ENCODE measurements around the gene XCR1.

XCR1 gene

DNA sequence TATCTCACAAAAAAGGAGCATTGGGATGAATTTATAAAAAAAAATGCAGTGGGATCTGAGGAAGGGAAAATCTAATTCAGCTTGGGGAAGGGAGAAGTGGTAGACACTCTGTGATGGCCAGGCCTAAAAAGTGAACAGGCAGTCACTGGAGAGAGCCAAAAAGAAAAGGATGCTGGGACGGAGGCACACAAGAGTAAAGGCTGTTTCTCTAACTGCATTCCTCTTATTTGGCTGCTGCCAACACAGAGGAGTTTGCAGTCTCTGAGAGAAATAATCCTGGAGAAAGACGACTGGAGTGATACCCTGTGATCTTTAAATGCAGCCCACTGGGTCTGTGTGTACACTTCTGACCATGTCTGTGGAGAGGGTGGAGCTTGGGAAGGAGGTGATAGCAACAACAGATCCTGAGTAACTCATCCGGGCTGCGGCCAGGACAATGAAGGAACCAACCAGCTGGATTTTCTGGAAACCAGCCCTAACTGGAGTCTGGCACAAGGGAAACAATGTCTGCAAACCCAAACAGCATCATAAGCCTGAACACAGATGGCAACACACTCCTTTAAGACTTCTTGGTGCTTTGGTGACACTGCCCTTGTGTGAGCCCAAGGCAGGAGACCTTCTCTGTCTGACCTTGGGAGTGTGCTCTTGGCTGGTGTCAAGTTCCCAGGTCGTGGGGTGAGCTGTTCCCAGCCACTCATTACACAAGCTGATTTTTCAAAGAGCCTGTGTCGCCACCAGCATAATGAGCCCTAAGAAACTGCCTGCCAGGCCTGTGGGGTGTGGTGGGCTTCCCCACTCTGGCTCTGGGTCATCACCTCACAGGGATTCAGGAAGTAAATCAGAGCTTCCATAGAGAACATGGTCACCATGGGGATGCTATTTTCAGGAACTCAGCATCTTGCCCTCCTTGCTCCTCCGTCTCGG, 39.7 kb downstream of the XCR1 start:
- POLR2A ChIA-PET = interaction anchor here (0.7 to 1.0 kb wide), 2 partner anchors 40 to 860 kb away, joined by 3 read pairs; no protein-coding TSS in a partner anchor
- TF ChIP-seq, protein P1, sequence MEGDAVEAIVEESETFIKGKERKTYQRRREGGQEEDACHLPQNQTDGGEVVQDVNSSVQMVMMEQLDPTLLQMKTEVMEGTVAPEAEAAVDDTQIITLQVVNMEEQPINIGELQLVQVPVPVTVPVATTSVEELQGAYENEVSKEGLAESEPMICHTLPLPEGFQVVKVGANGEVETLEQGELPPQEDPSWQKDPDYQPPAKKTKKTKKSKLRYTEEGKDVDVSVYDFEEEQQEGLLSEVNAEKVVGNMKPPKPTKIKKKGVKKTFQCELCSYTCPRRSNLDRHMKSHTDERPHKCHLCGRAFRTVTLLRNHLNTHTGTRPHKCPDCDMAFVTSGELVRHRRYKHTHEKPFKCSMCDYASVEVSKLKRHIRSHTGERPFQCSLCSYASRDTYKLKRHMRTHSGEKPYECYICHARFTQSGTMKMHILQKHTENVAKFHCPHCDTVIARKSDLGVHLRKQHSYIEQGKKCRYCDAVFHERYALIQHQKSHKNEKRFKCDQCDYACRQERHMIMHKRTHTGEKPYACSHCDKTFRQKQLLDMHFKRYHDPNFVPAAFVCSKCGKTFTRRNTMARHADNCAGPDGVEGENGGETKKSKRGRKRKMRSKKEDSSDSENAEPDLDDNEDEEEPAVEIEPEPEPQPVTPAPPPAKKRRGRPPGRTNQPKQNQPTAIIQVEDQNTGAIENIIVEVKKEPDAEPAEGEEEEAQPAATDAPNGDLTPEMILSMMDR (IDR thresholded peaks at IDR 0.05; ENCODE audit: insufficient read depth, low read length, missing control alignments) = no peak
- no peak overlapping the region for H3K4me3 ChIP-seq (ENCODE audit: low read depth, low read length)
- CTCF ChIA-PET = interaction anchor here (2.3 to 3.1 kb wide), 2 partner anchors 49 to 90 kb away, joined by 8 to 17 read pairs; no protein-coding TSS in a partner anchor
- DNase-seq (ENCODE audit: low read depth, low spot score) = no peak

GRCh38 chr3:45986303-45986982, 40.8 kb downstream of the XCR1 start:
- no peak overlapping the region for H3K4me3 ChIP-seq (ENCODE audit: low read depth, low read length)
- ChIA-PET CTCF (interaction anchor here (1.2 to 3.1 kb wide), 3 partner anchors 14 to 91 kb away, joined by 3 to 17 read pairs (median 8); no protein-coding TSS in a partner anchor), POLR2A (interaction anchor here (0.8 to 1.1 kb wide), 3 partner anchors 14 to 47 kb away, joined by 3 to 4 read pairs (median 3); no protein-coding TSS in a partner anchor)
- no peak for DNase-seq (ENCODE audit: low read depth, low spot score)
- TF ChIP-seq, protein P1 (IDR thresholded peaks at IDR 0.05; ENCODE audit: insufficient read depth, low read length, missing control alignments) = no peak

GRCh38 chr3:45985532-45986302, 41.6 kb downstream of the XCR1 start:
- TF ChIP-seq, protein P1 (IDR thresholded peaks at IDR 0.05; ENCODE audit: insufficient read depth, low read length, missing control alignments) = no peak
- H3K4me3 ChIP-seq (ENCODE audit: low read depth, low read length) = no peak overlapping the region
- ChIA-PET POLR2A (interaction anchor here (0.8 to 1.1 kb wide), 3 partner anchors 13 to 47 kb away, joined by 3 to 4 read pairs (median 3); no protein-coding TSS in a partner anchor), CTCF (interaction anchor here (1.2 to 3.1 kb wide), 5 partner anchors 13 to 93 kb away, joined by 3 to 17 read pairs (median 4); no protein-coding TSS in a partner anchor)
- DNase-seq (ENCODE audit: low read depth, low spot score) = no peak

DNA sequence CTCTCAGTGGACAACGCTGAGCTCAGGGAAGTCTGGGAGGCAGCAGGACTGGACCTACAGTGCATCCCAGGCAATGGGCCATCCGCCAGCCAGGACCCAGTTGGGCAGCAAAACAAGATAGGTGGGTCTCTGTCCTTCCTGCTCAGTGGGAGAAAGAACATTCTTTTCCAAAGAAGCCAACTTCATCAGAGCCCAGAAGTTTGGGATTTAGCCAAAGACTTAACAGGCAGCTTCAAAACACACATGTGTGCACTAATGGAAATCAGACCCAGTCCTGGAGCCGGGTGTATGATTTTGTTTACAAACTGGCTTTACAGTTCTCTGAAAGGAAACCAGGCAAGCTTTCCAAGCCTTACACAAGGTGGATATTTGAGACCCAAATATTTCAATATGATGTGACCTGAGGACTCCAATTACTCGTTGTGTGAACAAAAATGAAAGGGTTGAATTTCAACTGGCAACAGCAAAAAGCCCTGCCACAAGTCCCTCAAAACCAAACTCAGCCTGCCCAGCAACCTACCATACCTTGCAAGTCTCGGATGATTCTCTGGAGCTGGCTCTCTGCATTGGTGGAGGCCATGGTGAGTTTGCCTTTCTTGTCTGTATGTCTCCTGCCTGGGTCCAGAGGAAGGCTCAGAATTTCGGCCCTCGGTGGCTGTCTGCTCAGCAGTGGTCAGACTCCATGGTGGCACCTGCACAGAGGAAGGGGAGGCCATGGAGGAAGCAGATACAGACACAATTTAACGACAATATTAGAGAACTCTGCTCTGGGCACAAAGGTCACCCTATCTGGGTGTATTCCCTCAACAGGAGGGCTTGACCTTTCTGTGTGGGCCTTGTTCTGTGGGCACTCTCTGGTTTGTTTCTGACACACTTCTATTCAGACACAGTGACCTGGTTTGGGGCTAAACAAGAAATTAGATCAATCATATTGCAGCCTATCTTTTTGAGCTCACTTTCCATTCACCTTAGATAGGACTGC, 42.7 kb downstream of the XCR1 start:
- POLR2A ChIA-PET = interaction anchor here (1.0 kb wide), 1 partner anchor 8 kb away, joined by 4 read pairs; no protein-coding TSS in a partner anchor
- TF ChIP-seq, protein P1 (IDR thresholded peaks at IDR 0.05; ENCODE audit: insufficient read depth, low read length, missing control alignments) = no peak
- CTCF ChIA-PET = interaction anchor here (0.6 to 2.2 kb wide), 5 partner anchors 15 to 96 kb away, joined by 3 to 6 read pairs (median 3); no protein-coding TSS in a partner anchor
- H3K4me3 ChIP-seq (ENCODE audit: low read depth, low read length) = no peak overlapping the region
- DNase-seq (ENCODE audit: low read depth, low spot score) = no peak

- POLR2A ChIA-PET = interaction anchor here (1.0 kb wide), 1 partner anchor 9 kb away, joined by 4 read pairs; no protein-coding TSS in a partner anchor
- no peak for DNase-seq (ENCODE audit: low read depth, low spot score)
- CTCF ChIA-PET = interaction anchor here (1.6 to 2.2 kb wide), 2 partner anchors 15 to 45 kb away, joined by 3 to 6 read pairs; no protein-coding TSS in a partner anchor
- no peak overlapping the region for H3K4me3 ChIP-seq (ENCODE audit: low read depth, low read length)
- TF ChIP-seq, protein P1 (IDR thresholded peaks at IDR 0.05; ENCODE audit: insufficient read depth, low read length, missing control alignments) = no peak
Observed at GRCh38 chr3:45983770-45984169, 43.5 kb downstream of the XCR1 start.

Data from AG04449 (cell line).